ACHN (cell line): ENCODE data around the gene GADD45G.

Experiments used
- DNase-seq: peaks from one replicate; pipeline ENCODE4 v3.0.0-alpha.2; 2015
- in situ Hi-C: cut with HindIII; loops from 2 replicates; pipeline ENCODE4 v1.10.0; 2017; ENCODE audit warnings: low sequenced_read_pairs, low pct_ligation_motif_present, low pct_unique_long_range_greater_than_20kb

The GADD45G gene

GRCh38 chr9:89605465-89606048 is 745 bp downstream of the GADD45G start:
- in situ Hi-C loops, result no loop called here

DNA sequence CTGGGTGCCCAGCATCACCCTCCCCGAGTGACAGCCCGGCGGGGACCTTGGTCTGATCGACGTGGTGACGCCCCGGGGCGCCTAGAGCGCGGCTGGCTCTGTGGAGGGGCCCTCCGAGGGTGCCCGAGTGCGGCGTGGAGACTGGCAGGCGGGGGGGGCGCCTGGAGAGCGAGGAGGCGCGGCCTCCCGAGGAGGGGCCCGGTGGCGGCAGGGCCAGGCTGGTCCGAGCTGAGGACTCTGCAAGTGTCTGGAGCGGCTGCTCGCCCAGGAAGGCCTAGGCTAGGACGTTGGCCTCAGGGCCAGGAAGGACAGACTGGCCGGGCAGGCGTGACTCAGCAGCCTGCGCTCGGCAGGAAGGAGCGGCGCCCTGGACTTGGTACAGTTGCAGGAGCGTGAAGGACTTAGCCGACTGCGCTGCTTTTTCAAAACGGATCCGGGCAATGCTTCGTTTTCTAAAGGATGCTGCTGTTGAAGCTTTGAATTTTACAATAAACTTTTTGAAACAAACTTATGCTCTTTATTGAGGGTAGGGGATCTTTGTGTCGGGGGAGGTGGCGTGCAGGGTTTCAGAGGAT is 1.3 kb downstream of the GADD45G start:
- in situ Hi-C loops, result no loop called here
- peak; percentile 82 for DNase-seq

More at GRCh38 chr9:89605465-89606048, 745 bp downstream of the GADD45G start:
- peak; percentile 42 for DNase-seq

- in situ Hi-C loops, result no loop called here
- DNase-seq, result peak; percentile 58
Observed at GRCh38 chr9:89606624-89607311, 2.0 kb downstream of the GADD45G start.

DNA sequence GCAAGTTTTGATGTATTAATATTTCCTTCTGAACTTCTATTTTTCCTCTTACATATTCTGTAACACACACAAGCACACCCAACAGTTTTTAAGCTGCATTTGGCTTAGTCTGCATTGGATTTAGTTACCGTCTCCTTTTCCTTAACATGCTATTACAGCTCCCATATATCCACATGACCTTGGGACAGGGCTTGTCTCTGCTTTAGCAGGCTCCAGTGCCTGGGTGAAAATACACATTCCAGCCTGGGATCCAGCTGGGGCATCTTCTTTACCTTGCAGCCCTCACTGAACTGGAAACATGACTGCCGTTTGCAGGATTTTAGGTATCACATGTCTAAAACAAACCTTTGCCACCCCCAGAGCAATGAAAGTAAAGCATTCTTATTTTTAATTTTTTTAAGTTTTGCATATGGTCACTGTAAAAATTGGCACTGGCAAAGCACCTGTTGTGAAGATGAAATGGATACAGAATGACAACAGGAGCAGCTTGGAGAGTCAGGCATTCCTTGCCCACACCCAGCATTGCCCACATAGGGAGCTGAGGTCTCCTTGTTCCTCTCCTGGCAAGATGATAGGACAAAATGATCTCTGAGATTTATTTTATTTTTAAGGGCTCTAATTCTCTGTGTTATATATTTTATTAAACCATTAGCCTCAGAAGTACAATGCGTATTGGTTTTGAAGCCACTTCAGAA is 4.0 kb downstream of the GADD45G start:
- no peak for DNase-seq
- in situ Hi-C loops, result no loop called here

DNA sequence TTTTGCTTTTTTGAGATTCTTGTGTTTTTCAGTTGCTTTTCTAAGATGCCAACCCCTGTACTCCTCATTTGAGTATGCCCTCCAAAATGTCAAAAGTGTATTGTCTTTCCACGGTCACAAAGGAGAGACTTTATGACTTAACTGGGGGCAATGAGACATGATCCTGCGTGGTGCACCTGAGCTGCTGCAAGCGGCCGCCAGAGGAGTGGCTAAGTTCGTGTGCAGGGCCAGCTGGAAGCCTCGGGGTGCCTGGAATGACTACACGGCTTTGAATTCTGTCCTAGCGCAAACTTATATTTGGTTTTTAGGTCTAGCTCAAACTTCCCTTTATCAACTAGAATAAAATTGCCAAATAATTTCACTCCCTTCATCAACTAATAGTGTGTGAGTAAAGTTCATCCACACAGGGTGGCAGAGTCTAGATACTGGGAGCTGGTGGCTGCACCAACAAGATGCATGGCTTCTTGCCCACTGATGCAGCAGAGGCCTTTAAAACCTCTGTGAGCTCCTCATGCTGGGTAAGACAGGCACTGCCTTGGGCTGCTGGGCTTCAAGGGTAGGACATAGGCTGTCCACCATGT is 4.7 kb downstream of the GADD45G start:
- in situ Hi-C loops, result no loop called here
- no peak for DNase-seq

DNA sequence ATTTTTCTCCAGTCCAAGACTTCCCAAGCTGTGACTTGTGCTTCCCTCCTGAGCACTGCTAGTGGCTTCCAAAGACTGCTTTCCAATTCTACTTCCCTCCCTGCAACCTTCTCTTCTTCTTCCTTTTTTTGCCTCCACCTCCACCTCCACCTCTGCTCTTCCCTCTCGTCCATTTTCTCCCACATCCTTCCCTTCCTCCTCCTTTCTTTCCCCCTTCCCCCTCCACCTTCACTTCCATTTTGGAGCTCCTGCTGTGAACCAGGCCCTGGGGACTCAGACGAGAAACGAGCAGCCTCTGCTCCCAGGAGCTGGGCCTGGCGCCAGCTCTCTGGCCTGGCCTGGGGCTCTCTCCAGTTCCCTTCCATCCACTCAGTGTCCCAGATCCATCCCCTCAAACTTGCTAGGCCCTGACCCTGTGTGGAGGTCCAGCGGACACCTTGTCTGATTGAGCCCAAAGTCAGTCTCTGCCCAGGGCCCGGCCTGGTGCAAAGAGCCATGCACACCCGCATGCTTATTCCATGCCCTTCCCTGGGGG is 5.6 kb downstream of the GADD45G start:
- in situ Hi-C loops, result no loop called here
- DNase-seq, result no peak

- in situ Hi-C loops, result no loop called here
- no peak for DNase-seq
Observed at GRCh38 chr9:89611425-89611824, 6.6 kb downstream of the GADD45G start.

GRCh38 chr9:89612566-89613278 is 7.9 kb downstream of the GADD45G start:
- no peak for DNase-seq
- in situ Hi-C loops, result no loop called here

DNA sequence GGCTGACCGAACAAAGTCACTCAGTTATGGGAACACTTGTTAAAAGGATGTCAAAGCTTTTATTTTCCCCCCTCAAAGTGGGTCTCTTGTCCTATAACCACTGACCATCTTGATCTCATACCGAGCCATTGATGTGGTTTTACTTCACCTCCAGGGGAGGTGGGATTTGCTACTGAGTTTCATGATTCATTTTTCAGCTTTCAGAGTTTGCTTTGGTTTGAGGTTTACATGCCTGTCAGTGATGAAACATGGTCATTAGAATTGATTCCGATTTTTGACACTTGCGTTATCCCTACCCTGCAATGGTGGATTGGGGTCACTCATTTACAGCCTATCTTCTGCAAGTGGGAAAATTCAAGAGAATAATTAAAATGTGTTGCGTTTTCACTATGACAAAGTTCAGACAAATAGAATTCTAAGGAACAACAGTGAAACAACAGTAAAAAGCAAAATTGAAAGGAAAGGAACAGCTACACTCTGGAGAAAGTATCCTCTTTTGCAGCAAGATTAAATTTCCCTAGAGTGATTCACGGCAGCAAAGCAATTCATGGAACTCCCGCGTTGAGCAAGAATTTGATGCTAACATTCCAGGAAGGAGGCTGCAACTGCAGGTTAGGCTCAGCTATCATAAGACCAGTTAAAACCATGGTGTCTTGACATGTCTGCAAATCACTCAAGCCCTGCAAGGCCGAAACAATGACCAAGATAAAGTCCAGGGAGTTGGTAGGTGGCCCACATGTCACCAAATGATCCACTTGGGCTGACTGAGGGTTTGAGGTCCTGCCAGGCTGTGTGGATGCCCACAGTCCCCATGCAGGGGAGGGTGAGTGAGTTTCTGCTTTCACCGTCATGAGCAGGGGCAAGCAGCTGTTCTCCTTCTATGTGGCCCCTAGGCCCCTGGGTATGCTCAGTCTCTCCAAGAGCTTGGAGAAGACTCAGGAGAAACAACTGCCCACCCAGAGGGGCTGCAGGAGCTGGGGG is 9.4 kb downstream of the GADD45G start:
- no peak for DNase-seq
- in situ Hi-C loops, result no loop called here

DNA sequence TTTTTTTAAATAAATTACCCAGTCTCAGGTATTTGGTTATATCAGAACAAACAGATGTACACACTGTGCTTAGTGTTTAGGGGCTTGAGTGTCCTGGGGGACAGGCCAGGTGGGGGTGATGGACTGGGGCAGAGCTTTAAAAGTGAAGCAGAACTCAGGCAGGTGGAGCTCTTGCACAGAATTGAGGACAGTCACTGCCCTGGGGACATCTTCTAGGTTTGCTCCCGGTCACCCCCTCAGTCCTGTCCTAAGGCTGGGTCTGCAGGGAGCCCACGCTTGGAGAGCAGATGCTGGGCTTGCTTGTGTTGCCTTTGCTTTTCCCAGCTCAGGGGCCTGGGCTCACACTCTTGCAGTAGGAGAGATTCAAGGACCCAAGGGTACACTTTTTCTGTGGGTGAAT is 10.8 kb downstream of the GADD45G start:
- no peak for DNase-seq
- in situ Hi-C loops, result no loop called here

DNA sequence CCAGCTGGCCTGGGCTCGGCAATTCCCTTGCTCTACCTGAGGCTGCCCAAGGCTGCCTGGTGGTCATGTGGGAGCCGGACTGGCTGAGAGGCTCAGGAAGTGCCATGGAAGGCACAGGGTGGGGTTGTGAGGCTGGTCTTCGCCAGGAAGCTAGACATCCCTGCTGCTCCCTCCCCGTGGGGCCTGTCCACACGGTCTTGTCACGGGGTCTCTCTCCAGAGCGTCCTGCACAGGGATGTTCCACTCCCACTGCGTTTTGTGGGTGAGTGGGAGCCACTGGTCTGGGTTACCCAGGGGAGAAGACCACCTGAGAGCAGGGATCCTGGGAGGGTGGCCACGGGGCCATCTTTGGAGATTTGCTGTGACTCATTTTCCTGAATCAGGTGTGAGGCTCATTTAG is 11.6 kb downstream of the GADD45G start:
- in situ Hi-C loops, result no loop called here
- DNase-seq, result no peak

GRCh38 chr9:89617978-89618377 is 13.2 kb downstream of the GADD45G start:
- in situ Hi-C loops, result no loop called here
- no peak for DNase-seq

DNA sequence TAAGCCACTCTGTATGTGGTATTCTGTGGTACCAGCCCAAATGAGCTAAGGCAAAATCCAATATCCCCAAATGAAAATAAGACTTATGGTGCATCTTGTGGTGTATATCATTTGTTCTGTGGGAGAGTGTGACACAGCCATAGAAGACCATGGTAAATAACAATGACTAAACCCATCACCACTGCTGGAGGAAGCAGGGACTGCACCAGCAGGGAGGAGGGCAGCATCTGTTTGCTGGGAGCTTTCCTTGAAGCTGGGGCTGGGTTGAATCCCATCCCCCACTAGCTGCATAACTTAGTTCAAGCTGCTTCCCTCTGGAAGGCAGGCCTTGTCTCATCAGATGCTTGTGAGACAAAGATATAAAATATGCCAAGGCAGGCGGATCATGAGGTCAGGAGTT is 14.2 kb downstream of the GADD45G start:
- DNase-seq, result no peak
- in situ Hi-C loops, result no loop called here

DNA sequence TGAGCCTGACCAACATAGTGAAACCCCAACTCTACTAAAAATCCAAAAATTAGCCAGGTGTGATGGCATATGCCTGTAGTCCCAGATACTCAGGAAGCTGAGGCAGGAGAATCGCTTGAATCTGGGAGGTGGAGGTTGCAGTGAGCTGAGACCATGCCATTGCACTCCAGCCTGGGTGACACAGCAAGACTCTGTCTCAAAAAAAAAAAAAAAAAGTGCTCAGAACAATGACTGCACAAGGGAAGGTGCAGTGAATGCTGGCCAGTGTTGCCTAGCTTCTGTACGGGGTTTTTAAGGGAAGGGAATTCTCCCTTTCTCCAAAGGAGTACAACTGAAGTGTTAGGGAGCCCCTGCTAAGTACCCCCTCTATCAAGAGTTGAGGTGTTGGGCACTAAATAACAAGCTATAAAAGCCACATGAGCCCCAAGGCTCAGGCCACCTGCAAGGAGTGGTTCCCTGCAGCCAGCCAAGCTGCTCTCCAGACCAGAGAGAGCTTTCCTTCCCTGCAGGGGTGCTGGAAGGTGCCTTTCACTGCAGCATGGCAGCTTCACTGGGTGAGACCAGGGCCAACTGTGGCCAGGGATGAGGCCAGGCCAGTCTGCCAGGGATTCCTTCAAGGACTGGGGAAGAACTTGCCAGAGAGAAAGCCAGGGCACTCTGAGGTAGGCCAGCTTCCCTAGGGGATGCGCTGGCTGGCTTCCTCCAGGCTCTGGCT is 14.8 kb downstream of the GADD45G start:
- in situ Hi-C loops, result no loop called here

GRCh38 chr9:89621031-89621430 is 16.2 kb downstream of the GADD45G start:
- in situ Hi-C loops, result no loop called here
- DNase-seq, result no peak

More for the DNA sequence above, 14.8 kb downstream of the GADD45G start:
- no peak for DNase-seq

- DNase-seq, result no peak
- in situ Hi-C loops, result no loop called here
Observed at GRCh38 chr9:89621676-89622075, 16.9 kb downstream of the GADD45G start.
